Iris pigment epithelial cell (primary cell): ENCODE results near the gene IGSF21.
"Not testable (repeated sequence)": the region's sequence is repeated elsewhere in the genome, so short reads cannot be mapped to it uniquely, and the experiment has no call there.

Source experiments
- DNase-seq: peaks from one replicate; pipeline ENCODE4 v3.0.0-alpha.2; 2011; ENCODE audit warnings: low read depth

Gene IGSF21

GRCh38 chr1:18404460-18404859, 296.9 kb downstream of the IGSF21 start:
- DNase-seq, result no peak

- no peak for DNase-seq
These were observed 299.8 kb downstream of the IGSF21 start for GRCh38 chr1:18407166-18408045.

GRCh38 chr1:18408656-18409370, 301.2 kb downstream of the IGSF21 start:
- no peak for DNase-seq

- no peak for DNase-seq
These were observed 302.1 kb downstream of the IGSF21 start for GRCh38 chr1:18409609-18410237.

GRCh38 chr1:18410407-18410806, 302.8 kb downstream of the IGSF21 start:
- no peak for DNase-seq

GRCh38 chr1:18411321-18411720, 303.7 kb downstream of the IGSF21 start:
- DNase-seq, result no peak

GRCh38 chr1:18411820-18412641, 304.4 kb downstream of the IGSF21 start:
- DNase-seq, result no peak

GRCh38 chr1:18412882-18413353, 305.3 kb downstream of the IGSF21 start:
- DNase-seq, result no peak

- no peak for DNase-seq
These were observed 306.1 kb downstream of the IGSF21 start for GRCh38 chr1:18413541-18414305.

- DNase-seq, result no peak
These were observed 306.7 kb downstream of the IGSF21 start for GRCh38 chr1:18414321-18414720.

- no peak for DNase-seq
These were observed 307.4 kb downstream of the IGSF21 start for GRCh38 chr1:18414872-18415447.

GRCh38 chr1:18415448-18416027, 307.9 kb downstream of the IGSF21 start:
- no peak for DNase-seq

GRCh38 chr1:18416126-18416525, 308.5 kb downstream of the IGSF21 start:
- DNase-seq, result not testable (repeated sequence)

GRCh38 chr1:18417316-18418269, 310.0 kb downstream of the IGSF21 start:
- no peak for DNase-seq

- no peak for DNase-seq
These were observed 311.7 kb downstream of the IGSF21 start for GRCh38 chr1:18419113-18419844.

- no peak for DNase-seq
These were observed 312.2 kb downstream of the IGSF21 start for GRCh38 chr1:18419845-18420184.

- DNase-seq, result no peak
These were observed 314.6 kb downstream of the IGSF21 start for GRCh38 chr1:18422076-18422777.

- DNase-seq, result no peak
These were observed 315.4 kb downstream of the IGSF21 start for GRCh38 chr1:18422954-18423353.
